GM21515 (cell line): ENCODE results near the gene MTFMT.
"Not testable (repeated sequence)": the region's sequence is repeated elsewhere in the genome, so short reads cannot be mapped to it uniquely, and the experiment has no call there.

Source experiments
- ATAC-seq: cut with Tn5 transposase; IDR thresholded peaks from one replicate; pipeline ENCODE4 v1.9.1; 2021; ENCODE audit not compliant: unreplicated experiment

MTFMT gene

DNA sequence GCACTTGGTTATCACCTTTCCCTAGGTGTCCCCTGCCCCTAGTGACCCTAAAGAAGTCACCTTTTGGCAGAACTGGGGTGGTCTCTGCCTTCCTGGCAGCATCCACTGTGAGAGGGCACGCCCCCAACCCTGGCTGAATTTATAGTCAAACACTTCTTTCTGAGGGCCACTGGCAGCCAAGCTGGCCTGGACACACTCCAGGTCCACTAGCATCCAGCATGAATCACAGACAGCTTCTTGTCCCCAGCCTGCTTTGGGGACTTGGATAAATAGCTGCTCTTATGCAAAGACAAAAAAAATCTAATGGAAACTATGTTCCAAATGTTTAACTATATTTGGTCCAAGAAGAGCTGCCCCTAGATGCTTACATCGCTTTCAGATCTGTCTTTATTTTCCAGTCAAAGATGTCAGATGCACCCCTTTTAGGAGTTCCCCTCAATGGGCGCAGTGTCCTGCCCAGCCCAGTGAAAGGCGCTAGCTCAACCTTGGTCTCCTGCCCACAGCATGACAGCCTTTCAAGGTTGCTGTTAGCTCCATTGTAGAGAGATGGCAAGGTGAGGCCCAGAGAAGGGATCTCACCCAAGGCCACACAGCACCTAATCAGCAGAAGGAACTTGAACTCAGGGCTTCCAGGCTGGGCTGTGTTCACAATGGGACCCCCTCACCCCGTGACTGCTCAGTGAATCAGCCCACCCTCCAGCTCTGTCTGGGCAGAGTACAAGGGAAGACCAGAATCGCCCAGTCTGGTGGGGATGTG is 31.4 kb upstream of the MTFMT start:
- ATAC-seq, result no peak

DNA sequence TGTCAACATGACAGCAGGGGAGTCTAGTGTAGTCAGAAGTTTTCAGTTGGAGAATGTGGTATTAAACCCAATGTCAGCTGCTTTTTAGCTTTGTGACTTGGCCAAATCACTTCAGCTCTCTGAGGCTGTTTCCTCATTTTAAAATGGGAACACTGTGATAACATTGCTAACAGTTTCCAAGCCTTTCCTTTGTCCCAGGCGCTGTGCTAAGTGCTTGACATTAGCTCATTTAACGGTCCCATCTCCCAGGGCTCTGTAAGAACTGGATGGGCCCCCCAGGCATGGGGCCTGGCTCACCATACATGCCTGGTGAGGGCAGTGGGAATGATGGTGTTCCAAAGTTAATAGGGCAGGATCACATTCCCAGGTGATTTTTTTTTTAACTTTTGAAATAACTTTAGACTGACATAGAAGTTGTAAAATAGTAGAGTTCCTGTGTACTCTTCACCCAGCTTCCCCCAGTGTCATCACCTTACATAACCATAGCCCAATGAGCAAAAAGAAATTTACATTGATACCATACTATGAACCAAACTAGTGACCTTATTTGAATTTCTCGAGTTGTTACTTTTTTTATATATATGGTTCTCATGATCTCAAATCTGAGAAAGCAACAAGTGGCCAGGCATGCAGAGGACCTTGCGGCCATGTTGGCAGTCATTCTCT is 30.6 kb upstream of the MTFMT start:
- no peak for ATAC-seq

DNA sequence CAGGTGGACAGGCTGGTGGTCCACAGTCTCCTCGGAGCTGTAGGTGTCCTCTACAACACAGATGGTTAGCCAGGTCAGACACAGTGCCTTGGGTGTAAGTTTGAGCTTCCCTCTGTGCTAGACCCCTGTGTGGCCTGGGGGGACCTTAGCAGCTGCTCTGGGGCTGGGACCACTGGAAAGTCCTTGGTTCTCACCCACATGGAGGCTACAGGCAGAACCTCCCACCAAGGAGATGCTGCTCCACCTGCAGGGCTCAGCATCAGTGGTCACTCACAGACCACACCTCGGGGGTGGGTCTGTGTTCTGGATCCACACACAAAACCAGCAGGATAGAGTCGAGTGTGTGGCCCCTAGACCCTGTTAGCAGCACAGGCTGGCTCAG is 29.9 kb upstream of the MTFMT start:
- no peak for ATAC-seq

DNA sequence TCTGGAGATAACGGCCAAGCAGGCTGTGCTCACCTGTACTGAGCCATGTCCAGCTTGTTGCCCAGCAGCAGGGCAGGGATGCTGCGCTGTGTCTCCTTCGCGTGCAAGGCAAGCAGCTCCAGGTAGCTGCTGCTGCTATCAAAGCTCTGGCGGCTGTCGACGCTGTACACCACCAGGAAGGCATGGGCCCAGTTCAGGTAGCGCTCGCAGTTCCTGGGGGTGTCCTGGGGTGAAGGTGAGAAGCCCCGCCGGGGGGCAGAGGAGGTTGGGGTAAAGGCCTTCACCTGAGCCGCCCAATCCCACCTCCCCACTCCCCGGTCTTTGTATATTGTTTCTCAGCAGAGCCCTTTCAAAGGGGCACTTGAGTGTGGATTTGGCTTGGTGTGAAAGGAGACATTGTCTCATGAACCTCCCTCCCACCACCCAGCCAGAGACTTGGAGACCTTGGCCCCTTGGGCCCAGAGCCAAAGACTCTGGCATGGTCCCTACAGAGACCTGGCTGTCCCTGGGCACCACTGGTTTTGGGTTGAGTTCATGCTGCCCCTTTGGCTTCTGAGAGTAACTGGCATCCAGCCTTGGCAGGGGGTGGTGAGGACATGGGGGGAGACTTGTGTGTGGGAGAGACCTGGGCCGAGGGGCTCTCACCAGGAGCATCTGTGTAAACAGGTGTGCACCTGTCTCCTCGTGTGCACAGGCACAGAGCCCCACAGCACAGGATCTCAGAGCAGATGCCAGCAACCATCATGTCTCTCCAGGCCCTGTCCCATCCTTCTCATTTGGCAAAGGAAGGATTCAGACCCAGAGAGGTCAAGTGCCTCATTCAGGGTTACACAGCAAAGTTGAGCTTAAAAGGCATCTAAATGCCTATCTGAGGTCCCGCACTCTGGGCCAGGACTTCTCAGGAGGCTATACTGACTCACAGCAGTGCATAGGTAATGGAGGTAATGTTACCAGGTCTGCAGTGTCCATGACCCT is 29.2 kb upstream of the MTFMT start:
- ATAC-seq, result no peak

DNA sequence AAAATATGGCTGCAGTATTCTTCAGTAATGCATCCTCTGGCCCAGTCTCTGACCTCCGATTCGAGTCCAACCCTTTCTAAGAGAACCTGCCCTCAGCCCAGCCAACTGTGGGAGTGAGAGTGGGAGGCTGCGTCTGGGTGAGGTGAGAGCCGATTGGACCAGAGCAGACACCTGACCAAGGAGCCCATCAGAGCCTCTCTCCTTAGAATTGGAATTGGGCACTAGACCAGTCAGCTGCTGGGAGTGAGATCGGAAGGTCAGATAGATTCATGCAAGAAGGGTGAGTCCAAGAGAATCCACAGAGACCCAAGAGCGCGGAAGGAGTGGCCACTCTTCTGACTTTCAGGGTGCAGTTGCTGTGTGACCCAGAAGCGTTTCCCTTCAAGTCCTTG is 28.1 kb upstream of the MTFMT start:
- no peak for ATAC-seq

DNA sequence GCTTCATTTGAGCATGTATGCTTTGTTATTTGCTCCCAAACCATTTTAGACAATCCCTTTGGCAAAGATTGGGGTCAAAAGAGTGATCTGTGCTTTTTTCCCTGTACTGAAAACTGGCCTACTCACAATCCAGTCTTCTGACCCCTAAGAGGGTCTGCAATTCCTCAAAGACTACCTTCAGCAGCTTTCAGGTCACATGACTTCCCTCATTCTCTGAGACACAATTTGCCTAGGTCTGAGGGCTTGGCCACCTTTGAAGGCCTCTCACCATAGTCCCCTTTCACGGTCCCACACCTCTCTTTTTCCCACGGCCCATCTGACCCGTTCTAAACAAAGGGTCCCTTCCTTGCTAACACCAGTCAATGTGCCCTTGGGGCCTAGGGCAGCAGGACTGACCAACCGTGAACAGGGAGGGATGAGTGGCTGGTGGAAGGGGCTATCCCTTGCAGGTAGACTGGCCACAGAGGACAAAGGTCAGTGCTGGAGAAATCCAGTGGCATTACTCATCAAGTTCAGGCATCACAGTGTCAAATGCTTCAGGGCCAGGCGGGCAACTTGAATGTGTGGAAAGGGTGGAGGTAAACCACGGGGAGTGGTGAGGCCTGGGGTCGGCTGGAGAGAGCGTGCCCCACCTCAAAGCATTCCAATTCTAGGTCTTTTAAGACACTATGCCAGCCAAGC is 27.6 kb upstream of the MTFMT start:
- ATAC-seq, result no peak

DNA sequence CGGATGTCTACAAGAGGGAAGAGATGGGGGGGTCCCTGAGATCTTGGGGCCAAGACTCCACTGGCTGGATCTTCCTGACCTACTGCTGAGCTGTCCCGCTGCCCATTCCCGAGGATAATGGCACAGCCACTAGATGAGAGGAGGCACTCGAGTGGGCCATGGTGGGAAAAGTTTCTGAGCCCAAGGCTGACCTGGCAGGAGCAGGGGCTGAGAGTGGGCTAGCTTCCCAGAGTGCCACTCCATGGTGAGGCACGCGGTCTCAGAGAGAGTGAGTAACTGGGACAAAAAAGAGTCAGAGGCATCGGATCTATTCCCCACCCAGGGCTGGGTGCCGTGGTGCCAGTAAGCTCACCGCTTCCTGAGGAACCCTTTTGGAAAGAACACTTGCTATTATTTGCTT is 26.7 kb upstream of the MTFMT start:
- ATAC-seq, result no peak

DNA sequence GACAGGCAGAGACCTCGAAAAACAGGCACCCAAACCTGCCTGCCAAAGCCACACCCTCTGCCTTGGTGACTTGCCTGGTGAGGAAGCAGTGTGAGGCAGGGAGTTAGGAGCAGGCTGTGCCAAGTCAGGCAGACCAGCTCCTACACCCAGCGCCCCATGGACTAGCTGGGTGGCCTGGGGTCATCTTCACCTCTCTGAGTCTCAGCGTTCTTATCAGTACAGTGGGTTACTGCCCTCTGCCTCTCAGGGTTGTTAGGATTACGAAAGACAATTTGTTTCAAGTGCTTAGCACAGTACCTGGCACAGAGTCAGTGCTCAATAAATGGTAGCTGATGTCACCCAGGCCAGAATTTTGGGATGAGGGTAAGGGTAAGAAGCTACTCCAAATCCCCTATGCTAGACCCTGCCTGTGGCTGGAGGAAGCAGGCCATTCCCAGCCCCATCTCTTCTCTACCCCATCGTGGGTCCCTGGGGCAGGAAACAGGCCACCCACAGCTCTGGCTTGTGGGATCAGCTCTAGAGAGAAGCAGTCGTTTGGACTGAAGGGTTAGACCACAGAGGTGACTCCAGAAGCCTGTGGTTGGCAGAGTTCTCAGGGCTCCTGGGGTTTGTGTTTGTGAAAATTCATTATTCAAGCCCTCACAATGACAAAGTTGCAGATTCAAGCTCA is 25.9 kb upstream of the MTFMT start:
- no peak for ATAC-seq

DNA sequence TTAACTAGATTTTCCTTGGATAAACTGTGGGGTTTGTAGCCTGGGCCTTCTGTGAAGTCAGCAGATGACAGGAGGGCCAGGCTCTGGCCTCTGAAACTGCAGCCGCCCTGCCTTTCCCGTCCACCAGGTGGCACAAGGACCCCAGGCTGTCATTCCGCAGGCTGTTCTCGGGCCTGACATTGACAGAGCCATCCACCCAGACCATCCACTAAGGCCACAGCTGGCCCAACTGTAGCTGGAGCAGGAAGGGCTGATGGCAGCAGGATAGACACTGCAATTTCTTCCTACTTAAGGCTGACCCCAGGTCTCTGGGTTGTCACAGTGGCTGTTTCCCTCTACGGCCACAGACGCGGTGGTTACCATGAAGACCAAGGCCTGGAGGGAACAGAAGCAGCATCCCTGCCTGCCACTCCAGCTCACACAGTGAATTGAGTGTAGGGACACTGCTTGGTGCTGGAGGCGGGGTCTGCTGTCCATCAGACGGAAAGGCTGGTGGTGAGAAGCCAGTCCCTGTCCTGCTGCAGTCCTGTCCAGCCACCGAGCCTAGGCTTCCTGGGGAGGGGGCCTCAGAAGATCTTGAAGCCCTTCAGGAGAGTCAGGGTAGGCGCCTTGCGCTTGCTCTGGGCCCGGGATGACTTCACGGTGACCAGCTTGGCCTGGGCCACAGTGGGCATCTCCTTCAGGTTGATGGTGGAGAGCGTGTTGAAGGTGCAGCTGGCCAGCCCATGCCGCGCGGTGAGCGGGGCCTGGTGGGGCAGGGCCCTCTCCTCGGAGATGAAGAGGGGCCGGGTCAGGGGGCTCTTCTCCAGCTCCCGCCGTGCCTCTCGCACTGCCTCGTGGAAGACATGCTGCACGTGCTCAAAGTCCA is 25.1 kb upstream of the MTFMT start:
- ATAC-seq, result no peak

DNA sequence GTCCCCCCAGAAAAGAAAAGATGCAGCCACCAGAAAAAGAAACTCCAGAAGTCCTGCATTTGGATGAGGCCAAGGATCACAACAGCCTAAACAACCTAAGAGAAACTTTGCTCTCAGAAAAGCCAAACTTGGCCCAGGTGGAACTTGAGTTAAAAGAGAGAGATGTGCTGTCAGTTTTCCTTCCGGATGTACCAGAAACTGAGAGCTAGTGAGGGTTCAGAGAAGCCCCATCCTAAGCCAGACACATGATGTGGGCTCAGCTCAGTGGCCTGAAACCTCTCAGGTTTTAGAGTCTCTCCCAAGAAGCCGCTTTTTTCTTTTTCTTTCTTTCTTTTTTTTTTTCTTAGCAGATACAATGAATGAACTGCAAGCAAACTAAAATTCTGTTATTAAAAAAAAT is 23.5 kb upstream of the MTFMT start:
- no peak for ATAC-seq

DNA sequence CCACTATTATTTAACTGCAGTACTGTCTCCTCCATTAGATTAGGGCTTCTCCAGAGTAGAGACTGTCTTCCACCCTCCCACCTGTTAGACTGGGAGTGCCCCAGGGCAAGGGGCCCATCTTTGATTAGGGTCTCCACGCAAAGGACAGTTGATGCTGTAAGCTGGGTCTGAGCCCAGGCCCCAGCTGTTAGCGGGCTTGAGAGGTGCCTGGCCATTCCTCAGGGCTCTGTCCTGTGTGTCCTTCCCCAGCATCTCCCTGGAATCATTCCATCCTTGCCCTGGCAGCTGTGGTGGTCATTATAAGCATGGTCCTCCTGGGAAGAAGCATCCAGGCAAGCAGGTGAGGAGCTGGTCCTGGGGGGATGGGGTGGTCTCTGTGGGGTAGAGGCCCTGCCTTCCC is 21.8 kb upstream of the MTFMT start:
- no peak for ATAC-seq

DNA sequence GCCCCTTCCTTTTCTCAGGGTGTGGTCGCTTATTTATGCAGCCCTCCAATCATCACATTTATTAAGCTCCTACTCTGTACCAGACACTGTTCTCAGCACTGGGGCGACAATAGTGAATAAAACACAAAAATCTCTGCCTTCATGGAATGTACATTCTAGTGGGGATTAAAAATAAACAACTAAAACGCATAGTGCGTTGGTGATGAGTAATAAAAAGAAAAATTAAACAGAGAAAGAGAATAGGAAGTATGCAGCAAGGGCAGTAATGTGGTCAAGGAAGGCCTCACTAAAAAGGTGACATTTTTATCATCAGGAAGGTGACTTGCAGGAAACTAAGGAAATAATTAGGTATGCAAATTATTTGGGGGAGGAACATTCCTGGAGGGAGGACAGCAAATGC is 20.8 kb upstream of the MTFMT start:
- no peak for ATAC-seq

DNA sequence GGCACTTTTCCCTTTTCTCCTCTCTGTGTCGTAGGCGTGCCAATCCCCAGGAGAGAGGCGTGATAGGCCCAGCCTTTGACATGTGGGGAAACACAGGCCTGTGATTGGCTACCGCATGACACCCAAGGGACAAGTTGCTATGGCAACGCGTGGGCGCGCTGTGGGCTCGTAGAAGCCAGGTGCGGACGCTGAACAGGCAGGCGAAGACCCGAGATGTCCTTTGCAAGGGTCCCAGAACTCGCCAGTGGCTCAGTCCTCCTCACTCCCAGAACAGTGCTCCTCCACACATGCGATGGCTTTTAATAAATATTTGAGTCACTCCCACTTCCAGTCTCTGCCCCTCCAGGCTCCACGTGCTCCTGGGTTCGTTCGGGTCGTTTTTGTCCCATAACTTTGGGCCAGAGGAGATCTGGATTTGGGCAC is 20.0 kb upstream of the MTFMT start:
- ATAC-seq, result peak; percentile 77

DNA sequence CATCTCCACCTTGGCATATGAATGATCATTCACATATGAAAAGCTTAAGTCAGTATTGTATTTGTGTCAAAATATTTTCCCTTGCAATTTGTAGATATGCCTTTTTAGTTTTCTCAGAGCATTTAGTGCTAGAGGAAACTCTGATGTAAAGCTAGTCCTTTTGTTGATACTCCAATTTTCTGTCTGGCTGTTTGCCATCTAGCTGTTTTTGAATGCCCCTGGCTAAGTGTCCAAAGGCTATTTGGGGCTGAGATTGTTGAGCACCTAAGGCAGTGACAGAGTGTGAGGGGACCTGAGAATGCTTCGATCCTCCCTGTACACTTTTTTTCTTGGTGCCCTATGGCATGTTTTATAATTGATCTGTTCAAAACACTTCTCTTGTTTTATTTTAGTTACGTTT is 18.8 kb upstream of the MTFMT start:
- no peak for ATAC-seq

DNA sequence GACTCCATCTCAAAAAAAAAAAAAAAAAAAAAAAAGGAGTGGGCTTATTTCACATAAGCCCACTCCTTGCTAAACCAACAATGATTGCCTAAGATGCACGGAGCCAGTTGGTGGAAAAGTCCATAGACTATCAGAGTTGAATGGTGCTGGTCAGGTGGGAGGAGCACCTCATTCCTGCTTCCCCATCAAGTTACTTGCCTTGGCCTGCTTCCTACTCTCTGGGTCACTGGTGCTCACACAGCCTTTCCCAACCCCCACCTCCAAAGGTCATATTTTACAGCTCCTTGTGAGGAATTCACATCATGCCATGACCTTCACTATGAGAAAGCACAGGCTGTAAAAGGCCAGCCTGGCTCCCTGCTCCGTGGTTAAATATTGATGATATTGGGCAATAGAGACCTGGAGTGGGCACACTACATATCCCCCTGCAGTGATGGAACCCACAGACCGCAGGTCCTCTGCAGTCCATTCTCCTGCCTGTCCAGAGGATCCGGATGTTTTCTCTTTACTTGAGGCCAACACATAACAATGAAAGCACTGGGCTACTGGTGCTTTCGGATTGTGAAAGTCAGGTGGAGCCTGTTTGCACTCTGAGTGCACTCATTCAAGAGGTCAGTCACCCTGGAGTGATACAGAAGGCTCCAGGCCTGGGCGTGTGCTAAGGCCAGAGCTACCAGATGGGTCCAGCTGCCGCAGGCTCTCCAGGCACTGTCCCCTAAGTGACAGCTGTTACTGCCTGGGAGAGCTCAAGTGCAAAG is 15.5 kb upstream of the MTFMT start, which contains the start of gene SLC51B:
Gene SLC51B, plus strand, starts transcription at position 664 of the 758 bp plus-strand sequence. CDS start 4,618 bp downstream, outside the sequence.
- ATAC-seq, result no peak

DNA sequence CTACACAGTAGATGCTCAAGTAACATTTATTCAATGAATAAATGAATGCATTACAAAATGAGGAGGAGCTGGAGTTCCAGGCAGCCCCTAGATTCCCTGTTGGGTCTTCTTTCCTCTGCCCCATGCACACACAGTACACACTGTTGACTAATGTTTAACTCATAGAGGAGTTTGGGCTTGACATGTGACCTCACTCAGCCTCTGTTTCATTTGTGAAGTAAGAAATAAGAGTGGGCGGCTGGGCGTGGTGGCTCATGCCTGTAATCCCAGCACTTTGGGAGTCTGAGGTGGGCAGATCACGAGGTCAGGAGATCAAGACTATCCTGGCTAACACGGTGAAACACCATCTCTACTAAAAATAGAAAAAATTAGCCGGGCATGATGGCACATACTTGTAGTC is 14.8 kb upstream of the MTFMT start:
- ATAC-seq, result not testable (repeated sequence)

DNA sequence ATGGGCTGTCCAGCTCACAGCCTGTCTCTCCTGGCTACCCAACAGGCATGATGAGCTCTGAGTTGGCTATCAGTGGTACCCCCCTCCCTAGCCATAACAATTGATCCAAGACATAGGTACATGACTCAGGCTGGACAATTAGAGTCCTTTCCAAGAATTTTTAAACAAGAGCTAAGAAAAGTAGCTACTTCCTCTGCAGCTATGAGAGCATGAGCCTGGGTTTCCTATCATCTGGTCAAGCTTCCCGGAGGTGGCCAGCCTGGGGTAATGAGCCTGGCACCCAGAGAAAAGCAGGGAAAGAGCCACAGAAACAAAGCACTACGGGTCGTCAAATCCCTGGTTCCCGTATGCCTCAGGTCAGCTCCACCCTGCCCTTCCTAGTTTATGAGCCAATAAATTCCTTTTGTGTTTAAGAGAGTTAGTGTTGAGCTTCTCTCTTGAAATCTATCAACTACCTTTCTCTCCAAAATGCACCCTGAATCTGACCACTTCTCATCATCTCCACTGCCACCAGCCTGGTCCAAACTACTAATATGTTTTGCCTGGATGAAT is 13.4 kb upstream of the MTFMT start:
- ATAC-seq, result no peak

DNA sequence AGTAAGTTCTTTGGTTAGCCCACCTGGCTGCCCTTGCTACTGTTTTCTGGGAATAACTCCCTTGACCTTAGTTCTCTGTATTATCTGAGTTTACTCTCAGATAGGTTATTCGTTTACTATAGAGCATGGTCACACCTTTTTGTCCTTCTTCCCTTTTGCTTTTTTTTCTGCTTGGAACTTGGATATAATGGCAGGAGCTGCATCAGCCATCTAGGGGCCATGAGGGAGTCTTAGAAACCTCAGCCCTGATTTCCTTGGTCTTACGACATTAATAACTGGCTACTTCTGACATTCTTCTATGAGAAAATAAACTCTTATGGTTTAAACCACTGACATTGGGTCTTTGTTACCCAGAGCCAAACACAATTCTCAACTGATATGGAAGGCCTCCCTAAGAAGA is 12.3 kb upstream of the MTFMT start:
- ATAC-seq, result no peak
